Measurements from ENCODE around the gene C14orf119.

Gene C14orf119

DNA sequence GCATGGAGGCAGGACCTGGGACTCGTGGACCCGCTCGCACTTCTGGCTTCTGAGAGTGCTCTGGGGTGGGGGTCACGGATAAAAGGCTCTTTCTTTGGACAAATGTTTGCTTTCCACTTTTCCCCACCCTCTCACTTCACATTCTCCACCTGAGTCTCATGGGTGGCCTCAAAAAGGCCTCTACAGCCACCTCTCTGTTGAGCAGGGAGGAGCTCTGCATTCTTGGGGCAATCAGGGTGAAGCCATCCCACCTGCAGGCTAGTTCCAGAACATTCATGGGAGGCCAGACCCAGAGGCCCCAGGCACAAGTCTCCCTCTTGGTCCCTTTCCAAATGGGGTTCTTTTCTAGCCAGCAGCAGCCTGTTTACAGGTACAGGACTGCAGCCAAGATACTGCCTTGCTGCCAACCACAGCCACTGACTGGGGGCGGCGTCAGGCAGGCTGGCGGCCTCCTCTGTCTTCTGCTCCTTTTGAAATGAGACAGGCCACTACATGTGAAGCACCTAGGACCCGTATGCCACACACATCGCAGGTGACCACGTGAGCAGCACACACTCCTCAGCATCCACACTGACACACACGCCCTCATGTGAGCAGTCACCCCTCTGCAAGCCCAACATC lies 42.0 kb downstream of the C14orf119 start:
- H3K4me1 ChIP-seq (ENCODE audit: insufficient read depth, insufficient read length), result no peaks in the 10 kb centered on the region
- no peak overlapping the region for H3K9ac ChIP-seq (ENCODE audit: insufficient read length, low read depth)
- no peak for DNase-seq (ENCODE audit: low read depth, low spot score)
- H3K36me3 ChIP-seq (ENCODE audit: insufficient read depth, insufficient read length, low read length), result peaks cover 4% of the 10 kb centered on the region
- H3K4me3 ChIP-seq (ENCODE audit: insufficient read length, low read depth), result no peak overlapping the region
- H3K9me3 ChIP-seq (ENCODE audit: insufficient read depth, low read length), result no peaks in the 10 kb centered on the region
- H3K27me3 ChIP-seq (ENCODE audit: insufficient read depth, insufficient read length), result no peaks in the 10 kb centered on the region
- TF ChIP-seq ZNF274 (IDR thresholded peaks at IDR 0.05; ENCODE audit: low read depth, low read length), result no peak
- no peak for TF ChIP-seq SUZ12 (IDR thresholded peaks at IDR 0.05; ENCODE audit: extremely low read depth, insufficient read depth, insufficient read length)
- TF ChIP-seq YY1 (IDR thresholded peaks at IDR 0.05; ENCODE audit: insufficient read depth, insufficient read length), result no peak

DNA sequence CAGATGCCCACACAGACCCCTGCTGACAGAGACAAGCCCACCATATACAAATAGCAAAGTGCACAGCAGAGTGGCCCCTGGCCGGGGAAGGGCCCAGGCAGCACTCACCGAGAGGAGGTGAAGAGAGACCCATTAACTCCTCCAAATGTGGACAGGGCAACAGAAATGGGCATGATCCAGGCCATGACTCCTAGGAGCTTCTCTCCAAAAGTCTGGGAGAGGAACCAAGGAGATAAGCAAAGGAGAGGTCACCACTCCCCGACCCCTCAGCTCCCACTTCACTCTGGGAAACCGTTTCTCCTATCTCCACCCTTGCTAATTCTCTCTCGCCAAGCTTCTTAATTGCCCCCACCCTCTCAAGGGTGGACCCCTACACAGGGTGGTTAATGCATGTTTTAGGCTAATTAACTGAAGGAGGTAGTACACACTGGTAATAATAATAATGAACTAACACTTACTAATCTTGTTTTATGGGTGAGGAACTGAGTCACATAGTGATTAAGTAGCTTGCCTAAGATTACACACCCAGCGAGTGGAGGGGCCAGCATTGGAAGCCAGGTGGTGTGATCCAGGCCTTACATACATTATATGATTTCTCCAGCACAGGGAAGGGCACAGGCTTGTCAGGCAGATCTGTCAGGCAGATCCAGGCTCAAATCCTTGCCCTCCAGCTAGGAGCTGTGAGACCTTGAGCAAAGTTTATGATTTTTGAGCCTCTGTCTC lies 42.7 kb downstream of the C14orf119 start:
- H3K9me3 ChIP-seq (ENCODE audit: insufficient read depth, low read length), result no peaks in the 10 kb centered on the region
- peaks cover 4% of the 10 kb centered on the region for H3K36me3 ChIP-seq (ENCODE audit: insufficient read depth, insufficient read length, low read length)
- no peaks in the 10 kb centered on the region for H3K4me1 ChIP-seq (ENCODE audit: insufficient read depth, insufficient read length)
- no peak overlapping the region for H3K9ac ChIP-seq (ENCODE audit: insufficient read length, low read depth)
- TF ChIP-seq SUZ12 (IDR thresholded peaks at IDR 0.05; ENCODE audit: extremely low read depth, insufficient read depth, insufficient read length) (no peak), YY1 (IDR thresholded peaks at IDR 0.05; ENCODE audit: insufficient read depth, insufficient read length) (no peak), ZNF274 (IDR thresholded peaks at IDR 0.05; ENCODE audit: low read depth, low read length) (no peak)
- DNase-seq (ENCODE audit: low read depth, low spot score), result no peak
- no peaks in the 10 kb centered on the region for H3K27me3 ChIP-seq (ENCODE audit: insufficient read depth, insufficient read length)
- H3K4me3 ChIP-seq (ENCODE audit: insufficient read length, low read depth), result no peak overlapping the region

DNA sequence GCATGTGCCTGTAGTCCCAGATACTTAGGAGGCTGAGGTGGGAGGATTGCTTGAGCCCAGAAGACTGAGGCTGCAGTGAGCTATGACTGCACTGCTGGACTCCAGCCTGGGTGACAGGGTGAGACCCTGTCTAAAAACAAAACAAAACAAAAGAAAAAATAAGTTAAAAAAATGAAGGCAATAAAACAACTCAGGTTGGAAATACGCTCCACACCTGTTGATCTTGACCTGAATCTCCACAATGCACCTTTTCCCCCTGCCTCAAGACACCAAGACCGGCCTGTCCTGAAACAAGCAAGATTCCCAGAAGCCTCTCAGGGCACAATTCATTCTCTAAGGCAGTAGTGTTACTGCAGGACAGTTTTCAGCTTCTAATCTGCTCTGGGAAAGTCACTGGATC lies 44.6 kb downstream of the C14orf119 start:
- TF ChIP-seq YY1 (IDR thresholded peaks at IDR 0.05; ENCODE audit: insufficient read depth, insufficient read length), result no peak
- TF ChIP-seq ZNF274 (IDR thresholded peaks at IDR 0.05; ENCODE audit: low read depth, low read length), result no peak
- no peak for TF ChIP-seq SUZ12 (IDR thresholded peaks at IDR 0.05; ENCODE audit: extremely low read depth, insufficient read depth, insufficient read length)
- Histone ChIP-seq H3K36me3 (ENCODE audit: insufficient read depth, insufficient read length, low read length) (peaks cover 4% of the 10 kb centered on the region), H3K9ac (ENCODE audit: insufficient read length, low read depth) (no peak overlapping the region)

DNA sequence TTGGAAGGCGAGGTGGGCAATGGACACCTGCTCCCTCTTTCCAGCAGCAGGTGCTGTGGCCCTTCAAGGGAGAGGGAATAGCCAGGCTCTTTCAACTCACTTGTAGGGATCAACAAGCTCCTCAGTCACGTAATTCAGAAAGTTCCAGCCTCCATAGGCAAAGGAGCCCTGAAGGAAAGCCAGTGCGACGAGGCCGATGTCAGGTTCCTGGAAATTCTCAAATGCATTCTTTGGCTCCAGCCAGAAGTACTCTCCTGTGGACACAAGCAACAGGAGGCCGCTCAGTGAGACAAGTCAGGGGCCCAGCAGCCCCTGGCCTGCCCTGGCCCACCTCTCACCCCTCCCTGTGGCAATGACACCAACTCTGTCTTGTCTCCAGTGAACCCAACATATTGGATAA lies 45.1 kb downstream of the C14orf119 start:
- Histone ChIP-seq H3K27me3 (ENCODE audit: insufficient read depth, insufficient read length) (no peaks in the 10 kb centered on the region), H3K4me3 (ENCODE audit: insufficient read length, low read depth) (no peak overlapping the region), H3K36me3 (ENCODE audit: insufficient read depth, insufficient read length, low read length) (peaks cover 4% of the 10 kb centered on the region), H3K9ac (ENCODE audit: insufficient read length, low read depth) (no peak overlapping the region), H3K4me1 (ENCODE audit: insufficient read depth, insufficient read length) (no peaks in the 10 kb centered on the region), H3K9me3 (ENCODE audit: insufficient read depth, low read length) (no peaks in the 10 kb centered on the region)
- no peak for DNase-seq (ENCODE audit: low read depth, low spot score)
- TF ChIP-seq YY1 (IDR thresholded peaks at IDR 0.05; ENCODE audit: insufficient read depth, insufficient read length) (no peak), SUZ12 (IDR thresholded peaks at IDR 0.05; ENCODE audit: extremely low read depth, insufficient read depth, insufficient read length) (no peak), ZNF274 (IDR thresholded peaks at IDR 0.05; ENCODE audit: low read depth, low read length) (no peak)

More for the DNA sequence above, 44.6 kb downstream of the C14orf119 start:
- DNase-seq (ENCODE audit: low read depth, low spot score), result no peak
- no peaks in the 10 kb centered on the region for H3K27me3 ChIP-seq (ENCODE audit: insufficient read depth, insufficient read length)
- no peak overlapping the region for H3K4me3 ChIP-seq (ENCODE audit: insufficient read length, low read depth)
- H3K9me3 ChIP-seq (ENCODE audit: insufficient read depth, low read length), result no peaks in the 10 kb centered on the region
- H3K4me1 ChIP-seq (ENCODE audit: insufficient read depth, insufficient read length), result no peaks in the 10 kb centered on the region

DNA sequence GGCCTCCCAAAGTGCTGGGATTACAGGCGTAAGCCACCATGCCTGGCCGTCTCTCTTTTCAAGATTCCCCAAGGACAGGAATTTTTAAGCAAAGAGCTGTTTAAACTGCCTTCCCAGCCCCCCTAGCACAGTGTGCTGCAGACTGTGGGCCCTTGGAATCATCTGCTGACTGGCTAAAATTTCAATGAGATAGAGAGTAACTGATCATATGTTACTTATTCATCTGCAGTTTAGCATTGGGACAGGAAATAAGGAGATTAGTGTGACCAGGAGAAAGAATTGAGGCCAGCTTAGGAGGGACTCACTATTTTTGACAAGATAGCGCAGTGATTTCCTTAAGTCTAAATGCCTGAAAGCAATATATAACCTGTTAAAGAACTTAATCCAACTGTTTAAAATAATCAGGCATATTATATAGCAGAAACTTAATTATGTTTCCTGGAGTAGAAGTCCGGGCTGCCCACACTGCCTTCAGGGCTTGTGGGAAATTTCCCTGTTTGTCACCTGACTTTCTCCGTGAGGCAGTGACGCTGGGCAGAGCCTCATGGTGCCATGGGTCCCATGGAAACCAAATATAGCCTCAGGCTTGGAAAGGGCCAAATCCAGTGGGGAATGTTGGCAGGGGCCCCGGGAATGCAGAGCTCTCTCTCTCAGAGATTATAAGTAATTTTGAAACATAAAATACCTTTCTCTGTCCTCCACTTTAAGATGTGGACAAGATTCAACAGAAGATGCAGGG lies 46.6 kb downstream of the C14orf119 start:
- Histone ChIP-seq H3K36me3 (ENCODE audit: insufficient read depth, insufficient read length, low read length) (peaks cover 4% of the 10 kb centered on the region), H3K9me3 (ENCODE audit: insufficient read depth, low read length) (no peaks in the 10 kb centered on the region), H3K4me1 (ENCODE audit: insufficient read depth, insufficient read length) (peaks cover 6% of the 10 kb centered on the region), H3K9ac (ENCODE audit: insufficient read length, low read depth) (no peak overlapping the region), H3K4me3 (ENCODE audit: insufficient read length, low read depth) (no peak overlapping the region), H3K27me3 (ENCODE audit: insufficient read depth, insufficient read length) (no peaks in the 10 kb centered on the region)
- DNase-seq (ENCODE audit: low read depth, low spot score), result no peak
- TF ChIP-seq ZNF274 (IDR thresholded peaks at IDR 0.05; ENCODE audit: low read depth, low read length), result no peak

DNA sequence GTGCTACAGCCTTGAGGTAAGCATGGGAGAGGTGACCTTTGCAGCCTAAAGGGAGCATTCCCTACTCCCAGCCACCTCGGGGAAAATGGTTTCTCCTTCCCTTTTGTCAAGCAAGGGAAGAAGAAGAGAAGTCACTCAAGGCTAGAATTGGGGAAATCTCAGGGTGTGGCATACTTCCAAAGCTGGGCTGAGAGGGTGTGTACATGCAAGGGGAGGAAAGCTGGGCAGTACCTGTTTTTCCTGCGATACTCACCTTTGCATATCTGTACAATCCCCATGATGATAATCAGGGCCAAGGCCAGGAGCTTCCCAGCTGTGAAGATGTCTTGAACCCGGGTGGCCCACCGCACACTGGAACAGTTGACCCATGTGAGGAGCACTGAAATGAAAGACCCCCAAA lies 47.5 kb downstream of the C14orf119 start:
- Histone ChIP-seq H3K9ac (ENCODE audit: insufficient read length, low read depth) (no peak overlapping the region), H3K4me1 (ENCODE audit: insufficient read depth, insufficient read length) (peaks cover 9% of the 10 kb centered on the region), H3K27me3 (ENCODE audit: insufficient read depth, insufficient read length) (no peaks in the 10 kb centered on the region), H3K9me3 (ENCODE audit: insufficient read depth, low read length) (no peaks in the 10 kb centered on the region), H3K4me3 (ENCODE audit: insufficient read length, low read depth) (no peak overlapping the region), H3K36me3 (ENCODE audit: insufficient read depth, insufficient read length, low read length) (peaks cover 4% of the 10 kb centered on the region)
- TF ChIP-seq SUZ12 (IDR thresholded peaks at IDR 0.05; ENCODE audit: extremely low read depth, insufficient read depth, insufficient read length) (no peak), ZNF274 (IDR thresholded peaks at IDR 0.05; ENCODE audit: low read depth, low read length) (no peak), YY1 (IDR thresholded peaks at IDR 0.05; ENCODE audit: insufficient read depth, insufficient read length) (no peak)
- DNase-seq (ENCODE audit: low read depth, low spot score), result no peak

DNA sequence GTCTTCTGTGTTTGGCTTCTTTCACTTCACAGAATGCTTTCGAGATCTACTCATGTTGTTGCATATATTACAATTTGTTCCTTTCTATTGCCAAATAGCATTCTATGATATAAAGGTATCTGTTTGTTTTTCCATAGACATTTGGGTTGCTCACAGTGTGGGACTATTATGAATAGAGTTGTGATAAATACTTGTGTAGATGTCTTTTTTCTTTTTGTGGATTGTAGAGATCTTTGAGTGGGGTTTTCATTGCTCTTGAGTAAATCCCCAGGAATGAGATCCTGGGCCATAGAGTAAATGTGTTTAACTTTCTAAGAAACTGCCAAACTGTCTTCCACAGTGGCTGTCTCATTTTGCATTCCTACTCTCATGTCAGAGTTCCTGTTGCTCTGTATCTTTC lies 48.6 kb downstream of the C14orf119 start:
- no peak for DNase-seq (ENCODE audit: low read depth, low spot score)
- H3K4me1 ChIP-seq (ENCODE audit: insufficient read depth, insufficient read length), result peaks cover 9% of the 10 kb centered on the region
- peaks cover 6% of the 10 kb centered on the region; the same call in 1 of the 2 replicates for H3K9me3 ChIP-seq (ENCODE audit: insufficient read depth, low read length)
- H3K27me3 ChIP-seq (ENCODE audit: insufficient read depth, insufficient read length), result no peaks in the 10 kb centered on the region
- H3K4me3 ChIP-seq (ENCODE audit: insufficient read length, low read depth), result no peak overlapping the region
- no peak overlapping the region for H3K9ac ChIP-seq (ENCODE audit: insufficient read length, low read depth)
- no peak for TF ChIP-seq YY1 (IDR thresholded peaks at IDR 0.05; ENCODE audit: insufficient read depth, insufficient read length)
- no peak for TF ChIP-seq ZNF274 (IDR thresholded peaks at IDR 0.05; ENCODE audit: low read depth, low read length)
- no peak for TF ChIP-seq SUZ12 (IDR thresholded peaks at IDR 0.05; ENCODE audit: extremely low read depth, insufficient read depth, insufficient read length)
- peaks cover 4% of the 10 kb centered on the region for H3K36me3 ChIP-seq (ENCODE audit: insufficient read depth, insufficient read length, low read length)

Data from NT2/D1 (cell line).